HepG2 (cell line): Measurements from ENCODE around the gene UQCR11. TPM values are rescaled to one million over a fixed set of nuclear protein-coding genes. Genes with fewer than 3 reads are reported as not detected.

ENCODE experiments used
- GATAD1 ChIP-seq: IDR thresholded peaks from 2 replicates; pipeline ENCODE4 v1.6.1; 2016; ENCODE audit warnings: missing genetic modification reagents, missing compliant biosample characterization
- GATAD2A ChIP-seq: IDR thresholded peaks from 2 replicates; pipeline ENCODE4 v1.6.1; 2016
- GZF1 ChIP-seq: sonication (generic); formaldehyde crosslinking; IDR thresholded peaks from 2 replicates; pipeline ENCODE4 v1.5.1; 2020; ENCODE audit warnings: mild to moderate bottlenecking, missing genetic modification reagents
- HDAC2 ChIP-seq: sonication (generic); formaldehyde crosslinking; IDR thresholded peaks from 2 replicates; pipeline ENCODE4 v1.4.0; 2020; ENCODE audit warnings: missing genetic modification reagents
- JUNB ChIP-seq: sonication (generic); formaldehyde crosslinking; IDR thresholded peaks from 2 replicates; pipeline ENCODE4 v1.8.0; 2022; ENCODE audit warnings: missing genetic modification reagents, mild to moderate bottlenecking, borderline replicate concordance
- KDM1A ChIP-seq: IDR thresholded peaks from 2 replicates; pipeline ENCODE4 v1.6.1; 2016; ENCODE audit warnings: missing compliant biosample characterization
- KMT2B ChIP-seq: IDR thresholded peaks from 2 replicates; pipeline ENCODE4 v1.6.1; 2016; ENCODE audit warnings: missing genetic modification reagents, missing compliant biosample characterization
- MAZ ChIP-seq, 2 experiments: sonication (generic) in 1 of 2; formaldehyde crosslinking in 1 of 2; IDR thresholded peaks; 2 replicates each; pipeline versions ENCODE4 v1.5.0 to v1.6.1; 2012 to 2020; ENCODE audit warnings: low read depth in 2 of 2, mild to moderate bottlenecking in 2 of 2, borderline replicate concordance in 1 of 2, improper control_type of control experiment in 1 of 2, low read length in 1 of 2, missing genetic modification reagents in 1 of 2, moderate library complexity in 1 of 2
- MTA1 ChIP-seq: sonication (generic); formaldehyde crosslinking; IDR thresholded peaks from 2 replicates; pipeline ENCODE4 v1.4.0; 2020; ENCODE audit warnings: missing genetic modification reagents, mild to moderate bottlenecking, borderline replicate concordance
- NONO ChIP-seq, 2 experiments: fragments of 450-650 bp in 1 of 2; sonication (generic) in 1 of 2; formaldehyde crosslinking in 1 of 2; IDR thresholded peaks in 1 of 2; conservative IDR thresholded peaks in 1 of 2; 2 replicates each; pipeline versions ENCODE4 v1.6.1 to v1.8.0; 2017 to 2022; ENCODE audit warnings: mild to moderate bottlenecking in 1 of 2, missing genetic modification reagents in 1 of 2, moderate library complexity in 1 of 2
- PLRG1 ChIP-seq: fragments of 450-650 bp; conservative IDR thresholded peaks from 2 replicates; pipeline ENCODE4 v1.6.1; 2016
- SP2 ChIP-seq: sonication (generic); formaldehyde crosslinking; IDR thresholded peaks from 2 replicates; pipeline ENCODE4 v1.5.1; 2020; ENCODE audit warnings: mild to moderate bottlenecking, missing genetic modification reagents
- YY1 ChIP-seq: IDR thresholded peaks from 2 replicates; pipeline ENCODE4 v1.6.1; 2011; ENCODE audit warnings: low read length, low read depth, moderate library complexity, mild to moderate bottlenecking; ENCODE audit not compliant: insufficient read depth, insufficient replicate concordance
- ZBTB42 ChIP-seq: sonication (generic); formaldehyde crosslinking; IDR thresholded peaks from 2 replicates; pipeline ENCODE4 v1.5.0; 2020; ENCODE audit warnings: mild to moderate bottlenecking, missing genetic modification reagents
- ZMYM3 ChIP-seq: sonication (generic); formaldehyde crosslinking; IDR thresholded peaks from 2 replicates; pipeline ENCODE4 v1.5.1; 2020; ENCODE audit warnings: mild to moderate bottlenecking, missing genetic modification reagents
- ZNF224 ChIP-seq: sonication (generic); formaldehyde crosslinking; IDR thresholded peaks from 2 replicates; pipeline ENCODE4 v1.5.0; 2020; ENCODE audit warnings: mild to moderate bottlenecking, missing genetic modification reagents
- ZNF34 ChIP-seq: sonication (generic); formaldehyde crosslinking; IDR thresholded peaks from 2 replicates; pipeline ENCODE4 v1.4.0; 2020; ENCODE audit warnings: mild to moderate bottlenecking, missing genetic modification reagents, borderline replicate concordance
- ZNF567 ChIP-seq: sonication (generic); formaldehyde crosslinking; IDR thresholded peaks from 2 replicates; pipeline ENCODE4 v1.8.1; 2023; ENCODE audit warnings: mild to moderate bottlenecking, missing genetic modification reagents, borderline replicate concordance
- ZNF724P ChIP-seq: sonication (generic); formaldehyde crosslinking; IDR thresholded peaks from 2 replicates; pipeline ENCODE4 v1.8.0; 2022; ENCODE audit warnings: missing genetic modification reagents, borderline replicate concordance
- ZNF780A ChIP-seq: sonication (generic); formaldehyde crosslinking; IDR thresholded peaks from 2 replicates; pipeline ENCODE4 v1.8.0; 2022; ENCODE audit warnings: mild to moderate bottlenecking, missing genetic modification reagents, moderate library complexity
- ZNF788 ChIP-seq: sonication (generic); formaldehyde crosslinking; IDR thresholded peaks from 2 replicates; pipeline ENCODE4 v1.5.0; 2020; ENCODE audit warnings: mild to moderate bottlenecking, missing genetic modification reagents, borderline replicate concordance
- polyA plus RNA-seq, 8 experiments: library from polyadenylated mRNA; depleted of rRNA in 3 of 8; stranded (reverse) in 7 of 8; unstranded in 1 of 8; fragments of >200 nt; fragmentation: Illumina TruSeq in 4 of 8; extraction: Trizol in 4 of 8; gene quantifications; 2 replicates each; pipeline versions ENCODE4 v1.2.1 to v1.2.3, GENCODE V29; 2011 to 2016; ENCODE audit warnings: low read depth in 4 of 8, missing spikeins in 1 of 8, mixed read lengths in 1 of 8; ENCODE audit not compliant: insufficient read depth in 1 of 8
- total RNA-seq, 5 experiments: library from RNA; depleted of rRNA; stranded (reverse); fragments of >200 nt; fragmentation: Illumina TruSeq; extraction: Trizol; gene quantifications; 2 replicates each; pipeline ENCODE4 v1.2.3, GENCODE V29; 2016; ENCODE audit warnings: low read depth in 1 of 5
- TF ChIP-seq, protein P1 (sequence below): sonication (generic); formaldehyde crosslinking; IDR thresholded peaks from 2 replicates; pipeline ENCODE4 v1.4.0; 2020; ENCODE audit warnings: missing genetic modification reagents
- TF ChIP-seq, protein P2 (sequence below): sonication (generic); formaldehyde crosslinking; conservative IDR thresholded peaks from 2 replicates; pipeline ENCODE4 v1.4.0; 2020; ENCODE audit warnings: mild to moderate bottlenecking, missing genetic modification reagents, moderate library complexity
- TF ChIP-seq, protein P3 (sequence below): IDR thresholded peaks from 2 replicates; pipeline ENCODE4 v1.6.1; 2018; ENCODE audit warnings: missing genetic modification reagents

UQCR11 gene
- total and polyA plus RNA-seq, 2 of the 13 experiments (the other 11 are each of a cell fraction or from before 2014, with no cell fraction given): 125 to 214 TPM

DNA sequence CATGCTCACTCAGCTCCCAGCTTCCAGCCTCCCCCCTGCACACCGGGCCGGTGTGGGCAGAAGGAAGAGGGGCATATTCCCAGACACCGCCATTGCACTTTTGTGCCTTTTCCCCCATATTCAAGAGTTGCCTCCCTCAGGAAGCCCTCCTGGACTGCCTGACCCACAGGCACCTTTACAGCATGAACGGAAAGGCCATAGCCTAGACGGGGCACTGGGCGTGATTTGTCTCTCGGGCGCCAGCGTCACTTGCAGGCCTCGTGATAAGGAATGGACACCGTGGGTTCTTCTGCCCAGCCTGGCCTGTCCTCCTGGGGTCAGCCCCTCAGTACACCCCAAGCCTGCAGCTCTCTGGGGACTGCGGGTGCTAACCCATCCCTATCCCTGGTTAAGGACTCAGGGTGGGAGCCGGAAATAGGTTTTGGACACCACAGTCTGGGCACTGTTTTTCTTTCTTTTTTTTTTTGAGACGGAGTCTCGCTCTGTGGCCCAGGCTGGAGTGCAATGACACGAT, 933 bp upstream of the UQCR11 start (continued):
- no peak for TF ChIP-seq MAZ (IDR thresholded peaks at IDR 0.05; ENCODE audit: borderline replicate concordance, low read depth, low read length)
- TF ChIP-seq MAZ (CRISPR knock-in tag; IDR thresholded peaks at IDR 0.05; ENCODE audit: low read depth): peak; percentile 59; the same call in 1 of the 2 replicates
- 0 out of 2 replicates have a peak, but pooled peaks have one; percentile 17 for TF ChIP-seq KMT2B
- TF ChIP-seq SP2 (CRISPR knock-in tag): no peak
- 0 out of 2 replicates have a peak, but pooled peaks have one; percentile 1 for TF ChIP-seq ZNF788
- peak; percentile 39; the same call in 1 of the 2 replicates for TF ChIP-seq ZBTB42
- TF ChIP-seq PLRG1: no peak
- 0 out of 2 replicates have a peak, but pooled peaks have one; percentile 58 for TF ChIP-seq ZNF34 (CRISPR knock-in tag)
- 0 out of 2 replicates have a peak, but pooled peaks have one; percentile 6 for TF ChIP-seq GATAD2A (CRISPR knock-in tag)
- no peak for TF ChIP-seq NONO (IDR thresholded peaks at IDR 0.05)
- TF ChIP-seq NONO (CRISPR knock-in tag; conservative IDR thresholded peaks at IDR 0.05): peak; percentile 34; the same call in 1 of the 2 replicates
- TF ChIP-seq KDM1A: peak; percentile 86; the same call in 1 of the 2 replicates
- no peak for TF ChIP-seq ZNF224 (CRISPR knock-in tag)
- 0 out of 2 replicates have a peak, but pooled peaks have one; percentile 38 for TF ChIP-seq MTA1 (CRISPR knock-in tag)
- TF ChIP-seq ZMYM3 (CRISPR knock-in tag): peak; percentile 99
- TF ChIP-seq HDAC2 (CRISPR knock-in tag): peak; percentile 65; the same call in 1 of the 2 replicates
- TF ChIP-seq ZNF724P (CRISPR knock-in tag): 0 out of 2 replicates have a peak, but pooled peaks have one; percentile 1
- TF ChIP-seq, protein P1, sequence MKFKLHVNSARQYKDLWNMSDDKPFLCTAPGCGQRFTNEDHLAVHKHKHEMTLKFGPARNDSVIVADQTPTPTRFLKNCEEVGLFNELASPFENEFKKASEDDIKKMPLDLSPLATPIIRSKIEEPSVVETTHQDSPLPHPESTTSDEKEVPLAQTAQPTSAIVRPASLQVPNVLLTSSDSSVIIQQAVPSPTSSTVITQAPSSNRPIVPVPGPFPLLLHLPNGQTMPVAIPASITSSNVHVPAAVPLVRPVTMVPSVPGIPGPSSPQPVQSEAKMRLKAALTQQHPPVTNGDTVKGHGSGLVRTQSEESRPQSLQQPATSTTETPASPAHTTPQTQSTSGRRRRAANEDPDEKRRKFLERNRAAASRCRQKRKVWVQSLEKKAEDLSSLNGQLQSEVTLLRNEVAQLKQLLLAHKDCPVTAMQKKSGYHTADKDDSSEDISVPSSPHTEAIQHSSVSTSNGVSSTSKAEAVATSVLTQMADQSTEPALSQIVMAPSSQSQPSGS (CRISPR knock-in tag): 0 out of 2 replicates have a peak, but pooled peaks have one; percentile 16
- 0 out of 2 replicates have a peak, but pooled peaks have one; percentile 37 for TF ChIP-seq GZF1 (CRISPR knock-in tag)
- TF ChIP-seq YY1: peak; percentile 25
- no peak for TF ChIP-seq JUNB (CRISPR knock-in tag)
- TF ChIP-seq, protein P2, sequence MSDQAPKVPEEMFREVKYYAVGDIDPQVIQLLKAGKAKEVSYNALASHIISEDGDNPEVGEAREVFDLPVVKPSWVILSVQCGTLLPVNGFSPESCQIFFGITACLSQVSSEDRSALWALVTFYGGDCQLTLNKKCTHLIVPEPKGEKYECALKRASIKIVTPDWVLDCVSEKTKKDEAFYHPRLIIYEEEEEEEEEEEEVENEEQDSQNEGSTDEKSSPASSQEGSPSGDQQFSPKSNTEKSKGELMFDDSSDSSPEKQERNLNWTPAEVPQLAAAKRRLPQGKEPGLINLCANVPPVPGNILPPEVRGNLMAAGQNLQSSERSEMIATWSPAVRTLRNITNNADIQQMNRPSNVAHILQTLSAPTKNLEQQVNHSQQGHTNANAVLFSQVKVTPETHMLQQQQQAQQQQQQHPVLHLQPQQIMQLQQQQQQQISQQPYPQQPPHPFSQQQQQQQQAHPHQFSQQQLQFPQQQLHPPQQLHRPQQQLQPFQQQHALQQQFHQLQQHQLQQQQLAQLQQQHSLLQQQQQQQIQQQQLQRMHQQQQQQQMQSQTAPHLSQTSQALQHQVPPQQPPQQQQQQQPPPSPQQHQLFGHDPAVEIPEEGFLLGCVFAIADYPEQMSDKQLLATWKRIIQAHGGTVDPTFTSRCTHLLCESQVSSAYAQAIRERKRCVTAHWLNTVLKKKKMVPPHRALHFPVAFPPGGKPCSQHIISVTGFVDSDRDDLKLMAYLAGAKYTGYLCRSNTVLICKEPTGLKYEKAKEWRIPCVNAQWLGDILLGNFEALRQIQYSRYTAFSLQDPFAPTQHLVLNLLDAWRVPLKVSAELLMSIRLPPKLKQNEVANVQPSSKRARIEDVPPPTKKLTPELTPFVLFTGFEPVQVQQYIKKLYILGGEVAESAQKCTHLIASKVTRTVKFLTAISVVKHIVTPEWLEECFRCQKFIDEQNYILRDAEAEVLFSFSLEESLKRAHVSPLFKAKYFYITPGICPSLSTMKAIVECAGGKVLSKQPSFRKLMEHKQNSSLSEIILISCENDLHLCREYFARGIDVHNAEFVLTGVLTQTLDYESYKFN (CRISPR knock-in tag): 0 out of 2 replicates have a peak, but pooled peaks have one; percentile 10
- no peak for TF ChIP-seq ZNF567 (CRISPR knock-in tag)
- 0 out of 2 replicates have a peak, but pooled peaks have one; percentile 19 for TF ChIP-seq ZNF780A (CRISPR knock-in tag)
- TF ChIP-seq GATAD1 (CRISPR knock-in tag): 0 out of 2 replicates have a peak, but pooled peaks have one; percentile 6
- TF ChIP-seq, protein P3, sequence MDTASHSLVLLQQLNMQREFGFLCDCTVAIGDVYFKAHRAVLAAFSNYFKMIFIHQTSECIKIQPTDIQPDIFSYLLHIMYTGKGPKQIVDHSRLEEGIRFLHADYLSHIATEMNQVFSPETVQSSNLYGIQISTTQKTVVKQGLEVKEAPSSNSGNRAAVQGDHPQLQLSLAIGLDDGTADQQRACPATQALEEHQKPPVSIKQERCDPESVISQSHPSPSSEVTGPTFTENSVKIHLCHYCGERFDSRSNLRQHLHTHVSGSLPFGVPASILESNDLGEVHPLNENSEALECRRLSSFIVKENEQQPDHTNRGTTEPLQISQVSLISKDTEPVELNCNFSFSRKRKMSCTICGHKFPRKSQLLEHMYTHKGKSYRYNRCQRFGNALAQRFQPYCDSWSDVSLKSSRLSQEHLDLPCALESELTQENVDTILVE: peak; percentile 33; the same call in 1 of the 2 replicates
